ENCODE measurements around the gene WWOX. TPM values are rescaled to one million over a fixed set of nuclear protein-coding genes. Genes with fewer than 3 reads are reported as not detected.

The WWOX gene
- total RNA-seq, 2 experiments from 2014 or later, result 14.3 to 16.5 TPM

DNA sequence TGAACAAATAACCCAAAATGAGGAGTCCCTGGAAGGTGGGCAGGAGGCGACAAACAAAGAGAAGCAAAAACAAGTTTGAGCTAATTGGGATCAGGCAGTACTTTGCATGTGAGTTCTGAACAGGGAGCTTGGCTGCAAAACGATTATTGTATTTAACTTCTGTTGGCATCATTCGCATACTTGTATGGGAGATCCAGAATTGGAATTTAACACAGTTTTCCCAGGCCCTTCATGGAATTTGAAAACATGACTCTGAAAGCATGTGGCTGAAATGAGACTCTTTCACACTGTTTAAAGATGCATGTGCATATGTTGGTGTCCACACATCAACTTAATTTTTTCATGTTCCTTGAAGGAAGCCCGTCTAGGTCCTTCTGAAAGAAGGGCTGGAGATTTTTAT lies 674.3 kb downstream of the WWOX start:
- Mint-ChIP-seq H3K27ac (peak overlapping the region; percentile 96), H3K4me3 (peak overlapping the region; percentile 48), H3K4me1 (ENCODE audit: low read depth) (peaks cover 91% of the 10 kb centered on the region), H3K27me3 (no peaks in the 10 kb centered on the region), H3K36me3 (peaks cover 24% of the 10 kb centered on the region), H3K9me3 (peaks cover 10% of the 10 kb centered on the region)
- ChIA-PET CTCF (interaction anchor here (0.6 to 5.6 kb wide), 9 partner anchors 17 to 303 kb away, joined by 3 to 53 read pairs (median 4); no protein-coding TSS in a partner anchor), POLR2A (interaction anchor here (0.6 to 2.4 kb wide), 19 partner anchors 16 to 1488 kb away, joined by 3 to 34 read pairs (median 7); partner anchors contain the start of gene MAF)
- intact Hi-C loops (cut with micrococcal nuclease), result loop anchor here (1.0 to 10.0 kb wide), 4 partner anchors 199 to 1811 kb away; partner anchors contain the start of gene MAF
- DNase-seq, result no peak

DNA sequence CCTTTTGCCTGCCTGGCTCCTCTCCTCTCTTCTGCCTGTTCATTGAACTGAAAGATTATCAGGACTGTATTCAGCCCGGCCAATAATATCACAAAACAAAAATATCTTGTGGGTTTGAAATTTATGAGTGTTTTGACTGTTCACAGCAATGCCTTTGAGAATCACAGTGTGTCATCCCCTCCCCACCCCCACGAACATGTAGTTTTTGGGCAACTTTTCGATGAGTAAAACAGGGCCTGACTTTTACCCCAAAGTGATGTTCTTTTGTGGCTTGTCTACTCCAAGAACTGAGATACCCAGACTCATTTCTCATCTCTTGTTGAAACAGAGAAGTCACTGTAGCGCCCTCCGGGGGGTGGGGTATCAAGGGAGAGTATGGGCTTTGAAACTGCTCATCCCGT lies 675.7 kb downstream of the WWOX start:
- CTCF ChIA-PET, result interaction anchor here (2.1 kb wide), 1 partner anchor 121 kb away, joined by 12 read pairs; no protein-coding TSS in a partner anchor
- H3K36me3 Mint-ChIP-seq, result peaks cover 24% of the 10 kb centered on the region
- POLR2A ChIA-PET, result interaction anchor here (0.9 to 7.9 kb wide), 5 partner anchors 30 to 826 kb away, joined by 3 to 232 read pairs (median 3); partner anchors contain the start of gene MAF
- H3K27ac Mint-ChIP-seq, result peak overlapping the region; percentile 96
- H3K4me3 Mint-ChIP-seq, result peak overlapping the region; percentile 48
- H3K27me3 Mint-ChIP-seq, result no peaks in the 10 kb centered on the region
- intact Hi-C loops (cut with micrococcal nuclease), result loop anchor here (1.0 to 10.0 kb wide), 9 partner anchors 70 to 1810 kb away; partner anchors contain the start of gene MAF
- peaks cover 10% of the 10 kb centered on the region for H3K9me3 Mint-ChIP-seq
- peak; percentile 92 for DNase-seq
- H3K4me1 Mint-ChIP-seq (ENCODE audit: low read depth), result peaks cover 94% of the 10 kb centered on the region

DNA sequence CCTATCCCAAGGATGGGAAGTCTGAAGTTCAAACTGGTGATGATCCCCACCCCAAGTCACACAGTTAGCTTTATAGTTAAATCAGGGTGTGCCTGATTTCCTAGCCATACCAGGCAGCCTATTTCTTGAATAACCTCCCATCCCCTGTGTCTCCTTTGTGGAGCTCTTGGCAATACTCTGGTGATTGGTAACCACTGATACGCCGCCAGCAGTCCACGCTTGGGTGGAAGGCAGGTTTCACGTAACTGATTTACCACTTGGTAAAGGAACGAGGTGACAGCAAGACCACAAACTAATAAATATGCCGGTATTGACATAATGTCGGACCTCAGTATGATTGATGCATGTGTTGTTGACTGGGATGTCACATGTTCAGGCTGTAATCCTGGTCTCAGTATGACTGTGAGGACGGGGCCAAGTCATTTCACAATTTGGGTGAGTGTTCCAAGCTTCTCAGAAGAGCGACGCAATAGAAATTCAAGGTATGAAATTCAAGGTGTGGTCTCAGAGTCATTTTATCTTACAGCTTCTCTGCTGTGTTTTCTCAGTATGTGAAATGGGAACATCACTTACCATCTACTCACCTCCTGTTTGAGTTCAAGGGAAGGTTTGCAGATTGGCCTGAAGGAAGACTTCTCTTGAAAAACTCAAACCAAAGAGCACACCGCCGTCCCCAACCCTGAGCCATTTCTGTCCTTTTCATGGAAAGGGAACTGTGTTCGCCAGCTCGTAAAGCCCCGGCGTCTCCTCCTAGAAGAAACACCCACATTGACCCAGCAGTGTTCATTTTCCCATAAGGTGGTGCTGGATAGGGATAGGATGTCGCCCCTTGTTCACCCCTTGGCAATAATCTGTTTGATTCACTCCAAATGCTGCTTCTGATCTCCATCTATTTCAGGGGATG lies 678.9 kb downstream of the WWOX start:
- Mint-ChIP-seq H3K36me3 (peaks cover 26% of the 10 kb centered on the region), H3K27ac (peak overlapping the region; percentile 96)
- POLR2A ChIA-PET, result interaction anchor here (0.6 to 7.9 kb wide), 38 partner anchors 8 to 1740 kb away, joined by 3 to 232 read pairs (median 5); partner anchors contain the start of gene MAF

DNA sequence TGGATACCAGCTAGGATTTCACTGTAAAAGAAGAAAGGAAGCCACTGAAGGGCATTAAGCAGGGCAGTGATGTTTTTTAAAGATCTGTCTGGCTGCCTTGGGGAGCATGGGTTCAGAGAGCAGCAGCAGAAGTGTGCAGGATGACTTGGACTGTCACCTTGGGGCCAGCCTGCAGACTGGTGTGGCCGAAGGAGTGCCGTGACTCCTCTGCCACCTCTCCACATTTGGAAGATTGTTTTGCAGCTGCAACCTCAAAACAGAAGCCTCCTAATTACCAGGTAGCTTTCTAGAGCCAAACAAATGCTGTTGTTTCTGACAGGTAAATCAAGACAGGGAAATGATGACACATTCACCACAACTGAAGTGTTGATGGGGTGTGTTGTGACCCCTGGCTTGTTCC lies 681.4 kb downstream of the WWOX start:
- peak overlapping the region; percentile 96 for H3K27ac Mint-ChIP-seq

More for the DNA sequence above, 678.9 kb downstream of the WWOX start:
- Mint-ChIP-seq H3K4me1 (ENCODE audit: low read depth) (peaks cover 94% of the 10 kb centered on the region), H3K27me3 (no peaks in the 10 kb centered on the region), H3K9me3 (peaks cover 4% of the 10 kb centered on the region), H3K4me3 (peak overlapping the region; percentile 62)
- intact Hi-C loops (cut with micrococcal nuclease), result loop anchor here (1.0 to 10.0 kb wide), 15 partner anchors 10 to 1806 kb away; no protein-coding TSS in a partner anchor
- CTCF ChIA-PET, result interaction anchor here (0.8 to 4.3 kb wide), 19 partner anchors 8 to 824 kb away, joined by 3 to 36 read pairs (median 5); no protein-coding TSS in a partner anchor
- peak; percentile 90 for DNase-seq

DNA sequence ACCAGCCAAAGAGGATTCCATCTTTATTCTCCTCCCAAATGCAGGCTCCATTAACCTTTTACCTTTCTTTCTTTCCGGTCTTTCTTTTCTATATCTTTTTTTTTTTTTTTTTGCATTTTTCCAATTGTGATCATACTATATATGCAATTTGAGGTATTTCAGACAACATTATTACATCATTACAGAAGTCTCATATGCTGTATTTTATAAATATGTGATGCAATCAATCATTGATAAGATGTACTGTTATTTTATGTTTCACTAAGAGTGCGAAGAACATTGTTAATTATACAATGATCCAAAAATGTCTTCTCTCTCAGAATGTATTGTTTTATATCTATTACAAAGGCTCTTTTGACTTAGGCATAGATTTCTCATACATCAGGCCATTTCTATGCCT lies 683.1 kb downstream of the WWOX start:
- DNase-seq, result no peak
- POLR2A ChIA-PET, result interaction anchor here (5.7 to 7.9 kb wide), 2 partner anchors 10 to 114 kb away, joined by 84 to 232 read pairs; no protein-coding TSS in a partner anchor
- intact Hi-C loops (cut with micrococcal nuclease), result no loop called here
- Mint-ChIP-seq H3K4me3 (no peak overlapping the region), H3K27ac (peak overlapping the region; percentile 96), H3K27me3 (no peaks in the 10 kb centered on the region), H3K36me3 (peaks cover 14% of the 10 kb centered on the region), H3K9me3 (no peaks in the 10 kb centered on the region), H3K4me1 (ENCODE audit: low read depth) (peaks cover 70% of the 10 kb centered on the region)
- CTCF ChIA-PET, result interaction anchor here (4.3 kb wide), 1 partner anchor 12 kb away, joined by 36 read pairs; no protein-coding TSS in a partner anchor

More for the DNA sequence above, 681.4 kb downstream of the WWOX start:
- ChIA-PET POLR2A (interaction anchor here (0.7 to 7.9 kb wide), 9 partner anchors 12 to 820 kb away, joined by 3 to 232 read pairs (median 5); partner anchors contain the start of gene MAF), CTCF (interaction anchor here (0.5 to 4.3 kb wide), 8 partner anchors 9 to 1746 kb away, joined by 3 to 36 read pairs (median 3); no protein-coding TSS in a partner anchor)
- H3K36me3 Mint-ChIP-seq, result peaks cover 23% of the 10 kb centered on the region
- peak; percentile 58 for DNase-seq
- intact Hi-C loops (cut with micrococcal nuclease), result no loop called here
- no peaks in the 10 kb centered on the region for H3K27me3 Mint-ChIP-seq
- H3K4me3 Mint-ChIP-seq, result peak overlapping the region; percentile 66
- peaks cover 4% of the 10 kb centered on the region for H3K9me3 Mint-ChIP-seq
- H3K4me1 Mint-ChIP-seq (ENCODE audit: low read depth), result peaks cover 76% of the 10 kb centered on the region

DNA sequence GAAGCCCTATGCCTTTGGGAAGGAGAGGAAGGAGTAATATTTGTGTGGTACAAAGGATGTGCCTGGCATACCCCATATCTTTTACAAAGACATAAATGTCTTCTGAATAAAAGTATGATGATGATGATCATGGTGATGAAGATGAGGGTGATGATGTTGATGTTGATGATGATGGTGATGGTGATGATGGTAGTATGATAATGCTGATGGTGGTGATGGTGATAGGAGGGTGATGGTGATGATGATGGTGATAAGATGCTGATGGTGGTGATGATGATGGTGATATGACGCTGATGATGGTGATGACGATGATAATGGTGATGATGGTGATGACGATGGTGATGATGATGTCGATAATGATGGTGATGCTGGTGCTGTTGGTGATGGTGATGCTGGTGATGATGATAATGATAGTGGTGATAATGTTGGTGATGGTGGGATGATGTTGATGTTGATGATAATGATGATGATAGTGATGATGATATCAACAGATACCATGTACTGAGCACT lies 684.2 kb downstream of the WWOX start:
- H3K4me3 Mint-ChIP-seq, result no peak overlapping the region
- no peaks in the 10 kb centered on the region for H3K9me3 Mint-ChIP-seq
- H3K36me3 Mint-ChIP-seq, result peaks cover 12% of the 10 kb centered on the region
- no peak for DNase-seq
- H3K27ac Mint-ChIP-seq, result no peak overlapping the region
- peaks cover 70% of the 10 kb centered on the region for H3K4me1 Mint-ChIP-seq (ENCODE audit: low read depth)
- CTCF ChIA-PET, result no interaction called here
- POLR2A ChIA-PET, result interaction anchor here (0.8 kb wide), 1 partner anchor 111 kb away, joined by 3 read pairs; no protein-coding TSS in a partner anchor
- intact Hi-C loops (cut with micrococcal nuclease), result no loop called here
- H3K27me3 Mint-ChIP-seq, result no peaks in the 10 kb centered on the region

DNA sequence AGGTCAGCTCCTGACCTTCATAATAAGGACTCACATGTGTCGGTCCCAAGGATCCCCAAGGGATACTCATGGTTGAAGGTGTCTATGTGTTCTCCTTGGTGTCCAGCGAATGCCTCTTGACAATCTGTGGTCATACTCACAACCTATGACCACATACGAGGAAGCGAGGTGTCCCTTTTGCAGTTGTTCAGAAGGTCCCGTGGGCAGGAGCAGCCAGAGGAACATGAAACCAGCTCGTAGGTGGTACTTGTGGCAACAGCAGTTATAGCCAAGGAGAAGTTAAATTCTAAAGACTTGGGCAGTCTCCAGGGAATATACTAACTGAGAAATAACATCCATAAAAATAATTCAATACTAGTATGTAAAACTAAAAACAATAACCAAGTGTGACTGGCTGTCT lies 685.3 kb downstream of the WWOX start:
- Mint-ChIP-seq H3K4me1 (ENCODE audit: low read depth) (peaks cover 68% of the 10 kb centered on the region), H3K27ac (peak overlapping the region; percentile 25), H3K27me3 (no peaks in the 10 kb centered on the region), H3K9me3 (no peaks in the 10 kb centered on the region), H3K4me3 (no peak overlapping the region), H3K36me3 (peaks cover 13% of the 10 kb centered on the region)
- ChIA-PET POLR2A (interaction anchor here (0.8 kb wide), 1 partner anchor 110 kb away, joined by 3 read pairs; no protein-coding TSS in a partner anchor), CTCF (interaction anchor here (1.0 kb wide), 1 partner anchor 15 kb away, joined by 4 read pairs; no protein-coding TSS in a partner anchor)
- no peak for DNase-seq
- intact Hi-C loops (cut with micrococcal nuclease), result no loop called here

DNA sequence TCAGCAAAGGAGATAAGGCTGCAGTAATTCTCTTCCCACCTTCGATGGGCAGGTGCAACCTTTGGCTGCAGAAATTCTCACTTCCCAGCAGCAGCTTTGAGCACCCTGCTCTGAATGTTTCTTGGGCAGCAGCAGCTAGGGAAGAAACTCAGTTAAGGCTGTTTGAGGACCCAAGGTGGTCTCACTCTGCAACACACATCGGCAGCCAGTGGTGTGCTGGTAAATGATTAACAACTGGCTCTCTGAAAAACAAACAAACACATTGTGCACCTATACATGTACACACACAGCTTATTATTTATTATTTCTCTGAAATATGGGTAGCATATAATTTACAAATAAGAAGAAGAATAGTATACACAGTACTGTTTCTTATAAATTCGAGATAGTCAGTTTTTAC lies 685.8 kb downstream of the WWOX start:
- H3K27ac Mint-ChIP-seq, result no peak overlapping the region
- no peaks in the 10 kb centered on the region for H3K9me3 Mint-ChIP-seq
- DNase-seq, result no peak
- no peak overlapping the region for H3K4me3 Mint-ChIP-seq
- H3K36me3 Mint-ChIP-seq, result peaks cover 14% of the 10 kb centered on the region
- ChIA-PET CTCF (interaction anchor here (1.0 kb wide), 1 partner anchor 15 kb away, joined by 4 read pairs; no protein-coding TSS in a partner anchor), POLR2A (no interaction called here)
- intact Hi-C loops (cut with micrococcal nuclease), result no loop called here
- peaks cover 67% of the 10 kb centered on the region for H3K4me1 Mint-ChIP-seq (ENCODE audit: low read depth)
- H3K27me3 Mint-ChIP-seq, result no peaks in the 10 kb centered on the region

DNA sequence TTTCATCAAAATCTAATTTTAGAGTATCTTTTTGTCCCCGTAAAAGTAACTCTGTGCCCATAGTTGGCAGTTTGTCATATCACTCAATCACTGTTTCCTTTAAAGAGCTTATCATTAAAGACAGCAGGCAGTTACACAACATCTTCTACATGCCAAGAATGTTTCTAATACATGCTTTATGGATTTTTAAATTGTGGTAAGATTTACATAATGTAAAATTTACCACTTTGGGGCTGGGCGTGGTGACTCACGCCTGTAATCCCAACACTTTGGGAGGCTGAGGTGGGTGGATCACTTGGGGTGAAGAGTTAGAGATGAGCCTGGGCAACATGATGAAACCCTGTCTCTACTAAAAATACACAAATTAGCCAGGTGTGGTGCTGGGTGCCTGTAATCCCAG lies 687.2 kb downstream of the WWOX start:
- intact Hi-C loops (cut with micrococcal nuclease), result no loop called here
- DNase-seq, result no peak
- H3K36me3 Mint-ChIP-seq, result peaks cover 12% of the 10 kb centered on the region
- peak overlapping the region; percentile 73 for H3K27ac Mint-ChIP-seq
- POLR2A ChIA-PET, result no interaction called here
- no peak overlapping the region for H3K4me3 Mint-ChIP-seq
- no peaks in the 10 kb centered on the region for H3K27me3 Mint-ChIP-seq
- peaks cover 66% of the 10 kb centered on the region for H3K4me1 Mint-ChIP-seq (ENCODE audit: low read depth)
- CTCF ChIA-PET, result no interaction called here
- H3K9me3 Mint-ChIP-seq, result no peaks in the 10 kb centered on the region

DNA sequence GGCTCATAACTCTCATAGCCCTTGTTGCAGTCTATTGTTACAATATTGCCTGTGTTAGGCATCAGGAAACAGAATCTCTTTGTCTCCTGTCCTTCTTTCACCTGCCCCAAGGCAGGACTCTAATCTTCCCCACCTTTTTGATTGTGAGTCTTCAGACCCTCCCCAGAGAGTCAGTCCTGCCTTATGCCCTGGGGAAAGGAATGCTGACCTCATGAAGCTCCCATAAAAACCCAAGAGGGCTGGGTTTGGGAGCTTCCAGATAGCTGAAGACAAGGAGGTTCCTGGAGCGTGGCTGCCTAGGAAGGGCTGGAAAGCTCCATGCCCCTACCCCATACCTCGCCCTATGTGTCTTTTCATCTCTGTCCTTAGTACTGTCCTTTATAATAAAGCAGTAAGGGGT lies 688.8 kb downstream of the WWOX start:
- ChIA-PET CTCF (interaction anchor here (1.1 kb wide), 1 partner anchor 108 kb away, joined by 3 read pairs; no protein-coding TSS in a partner anchor), POLR2A (interaction anchor here (1.0 kb wide), 1 partner anchor 9 kb away, joined by 4 read pairs; no protein-coding TSS in a partner anchor)
- Mint-ChIP-seq H3K36me3 (peaks cover 2% of the 10 kb centered on the region), H3K4me3 (no peak overlapping the region), H3K9me3 (no peaks in the 10 kb centered on the region), H3K27ac (peak overlapping the region; percentile 99), H3K27me3 (no peaks in the 10 kb centered on the region), H3K4me1 (ENCODE audit: low read depth) (peaks cover 62% of the 10 kb centered on the region)
- DNase-seq, result no peak
- intact Hi-C loops (cut with micrococcal nuclease), result no loop called here

DNA sequence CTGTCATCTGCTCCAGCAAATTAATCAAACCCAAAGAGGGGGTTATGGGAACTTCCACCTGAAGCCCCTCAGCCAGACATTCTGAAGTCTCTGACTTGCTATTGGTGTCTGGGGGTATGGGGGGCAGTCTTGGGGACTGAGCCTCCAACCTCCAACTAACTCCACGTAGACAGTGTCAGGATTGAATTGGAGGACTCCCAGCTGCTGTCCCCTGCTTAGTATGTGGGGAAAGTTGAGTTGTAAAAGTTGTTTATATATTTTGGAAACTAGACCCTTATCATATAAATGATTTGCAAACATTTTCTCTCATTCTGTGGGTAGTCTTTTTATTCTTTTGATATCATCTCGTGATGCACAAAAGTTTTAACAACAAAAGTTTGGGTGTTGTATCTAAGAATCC lies 689.2 kb downstream of the WWOX start:
- intact Hi-C loops (cut with micrococcal nuclease), result no loop called here
- no peak for DNase-seq
- H3K27me3 Mint-ChIP-seq, result no peaks in the 10 kb centered on the region
- peaks cover 65% of the 10 kb centered on the region for H3K4me1 Mint-ChIP-seq (ENCODE audit: low read depth)
- no peaks in the 10 kb centered on the region for H3K9me3 Mint-ChIP-seq
- no peak overlapping the region for H3K4me3 Mint-ChIP-seq
- ChIA-PET CTCF (interaction anchor here (1.1 kb wide), 1 partner anchor 107 kb away, joined by 3 read pairs; no protein-coding TSS in a partner anchor), POLR2A (interaction anchor here (1.0 kb wide), 1 partner anchor 9 kb away, joined by 4 read pairs; no protein-coding TSS in a partner anchor)
- peaks cover 2% of the 10 kb centered on the region for H3K36me3 Mint-ChIP-seq
- H3K27ac Mint-ChIP-seq, result peak overlapping the region; percentile 99
